ENCODE data around the gene MRTO4.
"Not testable (repeated sequence)": the region's sequence is repeated elsewhere in the genome, so short reads cannot be mapped to it uniquely, and the experiment has no call there.

DNA sequence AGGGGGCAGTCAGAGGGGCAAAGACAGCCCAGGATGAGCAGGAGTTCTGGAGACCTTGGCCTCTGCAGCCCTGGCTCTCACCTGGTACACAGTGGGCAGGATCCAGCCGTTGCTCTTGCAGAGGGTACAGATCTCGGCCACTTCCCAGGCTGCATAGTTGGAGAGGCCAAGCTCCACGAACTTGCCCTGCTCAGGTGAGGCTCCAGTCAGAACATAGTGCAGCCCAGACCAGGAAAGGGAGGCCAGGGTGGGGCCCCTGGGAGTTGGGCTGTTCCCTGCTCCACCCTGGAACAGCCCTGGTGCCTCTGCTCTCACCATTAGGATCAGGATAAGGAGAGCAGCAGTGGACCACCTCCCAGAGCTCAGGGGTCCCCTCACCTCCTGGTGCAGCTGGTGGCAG, 34.2 kb downstream of the MRTO4 start:
- TF ChIP-seq, protein P1, sequence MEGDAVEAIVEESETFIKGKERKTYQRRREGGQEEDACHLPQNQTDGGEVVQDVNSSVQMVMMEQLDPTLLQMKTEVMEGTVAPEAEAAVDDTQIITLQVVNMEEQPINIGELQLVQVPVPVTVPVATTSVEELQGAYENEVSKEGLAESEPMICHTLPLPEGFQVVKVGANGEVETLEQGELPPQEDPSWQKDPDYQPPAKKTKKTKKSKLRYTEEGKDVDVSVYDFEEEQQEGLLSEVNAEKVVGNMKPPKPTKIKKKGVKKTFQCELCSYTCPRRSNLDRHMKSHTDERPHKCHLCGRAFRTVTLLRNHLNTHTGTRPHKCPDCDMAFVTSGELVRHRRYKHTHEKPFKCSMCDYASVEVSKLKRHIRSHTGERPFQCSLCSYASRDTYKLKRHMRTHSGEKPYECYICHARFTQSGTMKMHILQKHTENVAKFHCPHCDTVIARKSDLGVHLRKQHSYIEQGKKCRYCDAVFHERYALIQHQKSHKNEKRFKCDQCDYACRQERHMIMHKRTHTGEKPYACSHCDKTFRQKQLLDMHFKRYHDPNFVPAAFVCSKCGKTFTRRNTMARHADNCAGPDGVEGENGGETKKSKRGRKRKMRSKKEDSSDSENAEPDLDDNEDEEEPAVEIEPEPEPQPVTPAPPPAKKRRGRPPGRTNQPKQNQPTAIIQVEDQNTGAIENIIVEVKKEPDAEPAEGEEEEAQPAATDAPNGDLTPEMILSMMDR (IDR thresholded peaks at IDR 0.05; ENCODE audit: insufficient read depth, low read depth, low read length), result not testable (repeated sequence)
- not testable (repeated sequence) for TF ChIP-seq EZH2 (IDR thresholded peaks at IDR 0.05; ENCODE audit: insufficient read depth, low read length)
